Stimulated activated CD8-positive, alpha-beta memory T cell treated with anti-CD3 and anti-CD28 coated beads, Interleukin-7, amount 100 ng/mL, for 1 hour (primary cell): ENCODE results near the gene TPPP.
"Not testable (repeated sequence)": the region's sequence is repeated elsewhere in the genome, so short reads cannot be mapped to it uniquely, and the experiment has no call there.

Source experiments
- DNase-seq, 2 donors: peaks; one replicate each; pipeline ENCODE4 v3.0.0-alpha.2; 2020; ENCODE audit warnings: low read depth in 2 of 2

Gene TPPP

GRCh38 chr5:694042-694431 is 885 bp upstream of the TPPP start:
- DNase-seq: not testable (repeated sequence)

- not testable (repeated sequence) for DNase-seq
Measured at GRCh38 chr5:692529-693041, 567 bp downstream of the TPPP start.

- DNase-seq: no peak
Measured at GRCh38 chr5:691817-692528, 1.2 kb downstream of the TPPP start.

- not testable (repeated sequence) for DNase-seq
Measured at GRCh38 chr5:691049-691448, 2.1 kb downstream of the TPPP start.

- DNase-seq: not testable (repeated sequence)
Measured at GRCh38 chr5:690293-690692, 2.9 kb downstream of the TPPP start.

GRCh38 chr5:688348-689010 is 4.7 kb downstream of the TPPP start:
- DNase-seq: not testable (repeated sequence)

- DNase-seq: not testable (repeated sequence)
Measured at GRCh38 chr5:686936-687335, 6.2 kb downstream of the TPPP start.

- DNase-seq: not testable (repeated sequence)
Measured at GRCh38 chr5:686172-686523, 7.0 kb downstream of the TPPP start.

GRCh38 chr5:685262-686171 is 7.6 kb downstream of the TPPP start:
- no peak for DNase-seq

- DNase-seq: no peak
Measured at GRCh38 chr5:684751-685216, 8.4 kb downstream of the TPPP start.

GRCh38 chr5:683551-684481 is 9.3 kb downstream of the TPPP start:
- DNase-seq: no peak

- DNase-seq: not testable (repeated sequence)
Measured at GRCh38 chr5:682651-683358, 10.3 kb downstream of the TPPP start.

- not testable (repeated sequence) for DNase-seq
Measured at GRCh38 chr5:682216-682615, 10.9 kb downstream of the TPPP start.

- DNase-seq: not testable (repeated sequence)
Measured at GRCh38 chr5:681317-682191, 11.6 kb downstream of the TPPP start.

- not testable (repeated sequence) for DNase-seq
Measured at GRCh38 chr5:680836-681235, 12.3 kb downstream of the TPPP start.

GRCh38 chr5:680118-680795 is 12.9 kb downstream of the TPPP start:
- not testable (repeated sequence) for DNase-seq

GRCh38 chr5:679166-679895 is 13.8 kb downstream of the TPPP start:
- DNase-seq: not testable (repeated sequence)

- DNase-seq: not testable (repeated sequence)
Measured at GRCh38 chr5:678521-678920, 14.6 kb downstream of the TPPP start.
